Measurements from ENCODE around the gene ZNF236.
"Not testable (repeated sequence)": the region's sequence is repeated elsewhere in the genome, so short reads cannot be mapped to it uniquely, and the experiment has no call there.

Gene ZNF236

GRCh38 chr18:76985156-76985950 lies 163.0 kb downstream of the ZNF236 start:
- in situ Hi-C loops (cut with MboI; ENCODE audit: low sequenced_read_pairs), result no loop called here

GRCh38 chr18:76985951-76986236 lies 163.5 kb downstream of the ZNF236 start:
- in situ Hi-C loops (cut with MboI; ENCODE audit: low sequenced_read_pairs), result no loop called here

- in situ Hi-C loops (cut with MboI; ENCODE audit: low sequenced_read_pairs), result no loop called here
Measured at GRCh38 chr18:76986406-76986805, 164.0 kb downstream of the ZNF236 start.

- in situ Hi-C loops (cut with MboI; ENCODE audit: low sequenced_read_pairs), result no loop called here
Measured at GRCh38 chr18:76988031-76988826, 165.9 kb downstream of the ZNF236 start.

DNA sequence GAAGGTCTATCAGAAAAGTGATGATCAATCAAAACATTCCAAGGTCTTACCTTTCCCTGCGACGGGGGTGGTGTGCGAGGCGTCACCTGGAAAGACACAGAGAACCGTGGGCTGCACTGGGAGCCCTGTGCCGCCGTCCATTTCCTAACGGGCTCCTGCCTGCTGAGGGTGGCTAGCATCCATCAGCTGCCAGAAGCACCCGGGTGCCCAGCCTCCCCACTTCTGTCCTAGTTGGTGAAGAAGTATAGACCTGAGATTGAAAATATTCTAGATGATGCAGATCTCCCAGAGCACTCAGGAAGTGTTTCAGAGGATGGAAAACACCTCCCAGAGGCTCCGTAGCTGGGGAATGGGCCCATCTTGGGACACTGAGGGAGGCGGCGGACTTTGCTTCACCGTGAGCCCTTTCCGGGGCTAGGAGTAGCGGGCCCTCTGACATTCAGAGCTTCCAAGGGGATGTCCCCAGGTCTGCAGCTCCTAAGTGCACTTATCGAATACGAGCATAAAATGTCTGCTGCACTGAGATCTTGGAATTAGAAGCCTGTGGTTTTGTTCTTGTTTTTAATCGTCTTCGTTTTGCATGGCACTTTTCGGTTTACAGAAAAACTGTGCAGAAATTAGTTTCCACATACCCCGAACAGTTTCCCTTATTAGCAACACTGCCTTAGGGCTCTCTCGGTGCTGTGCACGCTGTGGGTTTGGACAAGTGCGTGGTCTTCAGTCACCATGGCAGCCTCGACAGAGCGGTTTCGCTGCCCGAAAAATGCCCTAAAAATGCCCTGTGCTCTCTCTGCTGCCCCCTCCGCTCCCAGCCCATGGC lies 166.7 kb downstream of the ZNF236 start:
- in situ Hi-C loops (cut with MboI; ENCODE audit: low sequenced_read_pairs), result no loop called here

DNA sequence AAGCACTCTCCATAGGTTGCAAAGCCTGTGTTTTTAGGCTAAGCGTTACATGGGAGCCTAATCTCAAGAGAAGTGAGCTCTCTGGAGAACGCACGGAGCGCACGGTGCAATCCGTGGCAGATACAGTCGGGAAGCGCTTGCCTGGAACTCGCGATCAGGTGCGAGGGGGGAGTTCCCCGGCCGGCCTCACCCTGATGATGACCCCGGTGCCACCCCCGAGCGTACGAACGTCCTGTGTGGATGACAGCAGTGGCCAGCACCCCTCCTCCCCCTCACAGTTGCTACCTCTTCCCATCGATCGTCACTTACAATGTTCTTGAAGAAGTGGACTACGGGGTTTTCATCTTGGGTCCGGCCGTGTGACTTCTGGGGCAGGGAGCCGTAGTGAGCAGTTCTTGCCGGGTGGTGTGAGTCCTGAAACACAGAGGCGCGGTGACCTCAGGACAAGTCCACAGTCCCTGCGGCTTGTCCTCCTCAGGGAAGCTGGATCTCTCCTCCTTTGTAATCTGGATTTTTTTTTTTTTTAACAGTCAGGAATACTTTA lies 167.4 kb downstream of the ZNF236 start:
- in situ Hi-C loops (cut with MboI; ENCODE audit: low sequenced_read_pairs), result no loop called here

DNA sequence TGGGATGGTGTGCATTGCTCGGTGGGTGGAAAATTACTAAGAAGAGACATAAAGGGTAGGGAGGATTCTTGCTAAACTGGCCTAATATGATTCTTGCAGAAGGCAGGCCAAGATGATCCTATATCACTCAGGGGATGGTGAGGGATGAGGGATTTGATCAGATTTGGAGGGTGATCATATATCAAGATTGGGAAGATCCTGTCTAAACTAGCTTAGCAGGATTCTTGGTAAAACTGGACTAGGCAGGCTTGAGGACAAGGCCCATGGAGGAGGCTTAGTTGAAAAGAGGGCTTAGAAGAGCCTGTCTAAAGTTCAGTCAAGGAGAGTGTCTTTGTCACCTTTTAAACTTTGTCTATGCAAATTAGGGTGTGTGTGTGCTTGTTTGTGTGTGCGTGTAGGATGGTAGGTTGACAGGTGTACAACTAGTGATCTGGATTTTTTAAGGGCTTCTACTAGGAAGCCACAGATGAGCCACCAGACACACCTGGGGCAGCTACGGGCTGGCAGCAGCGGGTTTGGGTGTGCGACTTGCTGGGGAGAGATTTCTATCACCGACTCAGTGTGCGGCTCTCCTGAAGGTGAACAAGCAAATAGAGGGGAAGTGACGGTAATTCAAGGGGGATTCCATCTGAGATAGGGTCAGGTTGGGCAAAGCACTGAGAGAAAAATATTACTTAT lies 168.1 kb downstream of the ZNF236 start:
- in situ Hi-C loops (cut with MboI; ENCODE audit: low sequenced_read_pairs), result not testable (repeated sequence)

DNA sequence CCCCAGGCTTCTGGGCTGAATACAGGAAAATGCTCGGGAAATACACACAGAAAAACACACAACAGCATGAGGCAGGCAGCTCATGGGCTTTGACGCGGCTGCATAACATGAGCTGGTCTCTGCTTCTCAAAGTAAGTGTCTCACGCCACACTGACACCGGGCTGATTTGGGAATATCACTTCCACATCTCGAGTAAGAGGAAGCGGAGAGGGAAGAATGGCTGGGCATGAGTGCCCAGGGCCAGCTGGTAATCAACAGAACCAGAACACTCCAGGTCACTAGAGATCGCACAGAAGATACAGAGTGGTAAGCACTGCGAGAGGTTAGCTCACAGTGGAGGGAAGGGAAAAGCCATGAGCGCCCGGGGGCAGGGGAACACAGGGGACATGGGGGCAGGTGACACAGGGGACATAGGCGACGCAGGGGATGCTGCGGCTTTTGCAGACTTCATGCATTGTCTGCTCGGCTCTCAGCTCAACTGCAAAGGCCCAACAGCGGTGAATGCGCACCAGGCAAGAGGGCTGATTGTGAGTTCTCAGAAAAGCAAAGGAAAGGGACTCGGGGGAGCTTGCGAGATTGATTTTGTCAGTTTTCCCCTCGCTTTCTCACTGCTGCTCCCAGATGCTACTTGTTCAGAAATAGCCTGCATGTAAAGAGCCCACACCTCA lies 168.8 kb downstream of the ZNF236 start:
- in situ Hi-C loops (cut with MboI; ENCODE audit: low sequenced_read_pairs), result no loop called here

DNA sequence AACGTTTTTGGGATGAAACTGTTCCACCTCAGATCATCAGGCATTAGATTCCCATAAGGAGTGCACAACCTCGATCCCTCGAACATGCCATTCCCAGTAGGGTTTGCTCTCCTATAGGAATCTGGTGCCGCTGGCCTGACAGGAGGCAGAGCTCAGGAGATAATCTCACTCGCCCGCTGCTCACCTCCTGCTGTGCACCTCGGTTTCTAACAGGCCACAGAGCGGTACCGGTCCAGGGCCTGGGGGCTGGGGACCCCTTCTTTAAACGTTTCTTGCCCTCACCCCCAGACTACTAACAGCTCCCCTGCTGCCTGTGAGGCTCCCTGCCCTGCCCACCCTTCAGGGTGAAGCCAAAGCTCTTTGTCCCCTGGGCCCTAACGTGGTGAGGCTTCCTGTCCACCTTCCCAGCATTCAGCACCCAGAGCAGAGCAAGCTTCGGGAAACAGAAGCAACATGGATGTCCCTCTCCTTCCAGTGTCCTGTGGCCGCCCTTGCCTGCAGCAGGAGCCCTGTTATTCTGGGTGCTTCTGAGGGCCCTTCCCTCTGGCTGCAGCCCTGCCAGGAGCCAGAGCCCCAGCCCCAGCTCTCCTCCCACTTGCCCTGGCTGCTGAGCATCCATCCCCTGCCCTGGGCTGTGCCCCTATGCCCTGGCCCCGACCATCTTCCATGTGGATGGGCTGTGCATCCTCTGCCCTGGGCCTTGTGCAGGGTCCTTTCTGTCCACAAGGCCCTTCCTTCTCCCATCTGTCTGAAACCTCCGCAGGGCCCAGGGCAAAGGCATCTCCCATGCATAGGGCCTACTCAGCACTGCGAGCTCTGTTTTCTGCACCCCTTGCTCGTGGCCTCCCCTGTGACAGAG lies 170.1 kb downstream of the ZNF236 start:
- in situ Hi-C loops (cut with MboI; ENCODE audit: low sequenced_read_pairs), result no loop called here

DNA sequence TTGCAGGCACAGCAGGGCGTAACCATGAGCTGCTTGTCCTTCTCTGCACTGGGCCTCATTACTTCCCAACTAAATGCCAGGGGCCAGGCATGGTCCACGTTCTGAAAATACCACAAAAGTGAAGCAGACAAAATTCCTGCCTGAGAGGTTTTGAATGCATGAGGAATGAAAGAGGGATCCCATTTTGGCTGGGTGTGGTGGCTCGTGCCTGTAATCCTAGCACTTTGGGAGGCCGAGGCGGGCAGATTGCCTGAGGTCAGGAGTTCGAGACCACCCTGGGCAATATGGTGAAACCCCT lies 170.7 kb downstream of the ZNF236 start:
- in situ Hi-C loops (cut with MboI; ENCODE audit: low sequenced_read_pairs), result no loop called here

DNA sequence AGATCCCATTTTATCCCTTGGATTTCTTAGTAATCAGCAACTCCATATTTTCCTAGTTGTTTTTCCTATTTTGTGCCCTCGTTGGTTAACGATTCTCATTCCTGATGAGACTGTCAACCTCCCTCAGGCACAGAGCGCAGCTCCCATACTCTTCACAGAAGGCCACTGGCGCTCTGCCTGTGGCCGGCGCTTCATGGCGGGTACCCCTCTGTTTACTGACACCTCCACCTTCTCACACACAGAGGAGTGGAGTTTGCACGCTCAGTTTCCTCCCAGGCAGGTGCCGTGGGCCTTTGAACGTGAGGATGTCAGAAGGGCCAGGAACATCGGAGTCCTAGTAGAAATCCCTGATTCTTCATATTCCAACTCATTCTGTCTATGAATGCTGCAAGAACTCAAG lies 171.2 kb downstream of the ZNF236 start:
- in situ Hi-C loops (cut with MboI; ENCODE audit: low sequenced_read_pairs), result no loop called here

DNA sequence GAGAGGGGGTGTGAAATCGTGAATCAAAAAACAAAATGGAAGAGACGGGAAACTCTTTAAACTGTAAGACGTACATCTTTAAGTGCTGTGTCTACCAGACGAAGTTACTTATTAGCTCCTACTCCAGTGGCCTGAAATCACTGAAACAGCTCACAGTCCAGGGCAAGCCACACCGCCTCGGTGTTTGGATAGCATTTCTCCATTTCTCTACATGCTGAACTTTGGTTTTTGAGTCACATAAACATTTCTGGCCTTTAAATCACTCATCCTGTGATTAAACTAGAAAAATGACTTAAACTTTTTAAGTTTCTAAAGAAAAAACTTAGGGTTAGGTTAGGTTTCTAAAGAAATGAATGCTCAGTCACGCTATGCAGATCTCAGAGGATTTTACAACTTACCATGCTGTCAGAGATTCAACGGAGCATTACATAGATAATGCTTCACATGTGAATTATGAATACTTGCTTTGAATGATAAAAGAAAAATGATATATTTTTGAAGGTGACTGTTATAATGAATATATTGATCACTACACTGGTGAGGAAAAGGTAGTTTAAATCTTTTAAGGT lies 171.8 kb downstream of the ZNF236 start:
- in situ Hi-C loops (cut with MboI; ENCODE audit: low sequenced_read_pairs), result no loop called here

GRCh38 chr18:76995896-76996295 lies 173.5 kb downstream of the ZNF236 start:
- in situ Hi-C loops (cut with MboI; ENCODE audit: low sequenced_read_pairs), result no loop called here

DNA sequence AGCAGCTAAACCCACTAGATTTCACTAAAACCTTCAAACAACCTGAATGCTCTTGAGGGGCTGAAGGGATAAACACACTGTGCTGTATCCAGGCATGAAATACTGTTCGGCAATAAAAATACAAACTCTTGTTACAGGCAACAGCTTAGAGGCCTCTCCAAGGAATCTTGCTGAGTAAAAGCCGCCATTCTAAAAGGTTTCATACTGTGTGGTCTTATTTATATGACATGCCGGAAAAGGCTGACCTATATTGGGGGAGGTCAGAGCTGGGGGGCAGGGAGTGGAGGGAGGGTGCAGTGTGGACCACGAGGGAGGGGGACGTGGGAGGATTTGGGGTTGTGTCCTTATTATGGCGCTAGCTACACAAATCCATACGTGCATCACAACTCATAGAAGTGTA lies 174.1 kb downstream of the ZNF236 start:
- in situ Hi-C loops (cut with MboI; ENCODE audit: low sequenced_read_pairs), result no loop called here

DNA sequence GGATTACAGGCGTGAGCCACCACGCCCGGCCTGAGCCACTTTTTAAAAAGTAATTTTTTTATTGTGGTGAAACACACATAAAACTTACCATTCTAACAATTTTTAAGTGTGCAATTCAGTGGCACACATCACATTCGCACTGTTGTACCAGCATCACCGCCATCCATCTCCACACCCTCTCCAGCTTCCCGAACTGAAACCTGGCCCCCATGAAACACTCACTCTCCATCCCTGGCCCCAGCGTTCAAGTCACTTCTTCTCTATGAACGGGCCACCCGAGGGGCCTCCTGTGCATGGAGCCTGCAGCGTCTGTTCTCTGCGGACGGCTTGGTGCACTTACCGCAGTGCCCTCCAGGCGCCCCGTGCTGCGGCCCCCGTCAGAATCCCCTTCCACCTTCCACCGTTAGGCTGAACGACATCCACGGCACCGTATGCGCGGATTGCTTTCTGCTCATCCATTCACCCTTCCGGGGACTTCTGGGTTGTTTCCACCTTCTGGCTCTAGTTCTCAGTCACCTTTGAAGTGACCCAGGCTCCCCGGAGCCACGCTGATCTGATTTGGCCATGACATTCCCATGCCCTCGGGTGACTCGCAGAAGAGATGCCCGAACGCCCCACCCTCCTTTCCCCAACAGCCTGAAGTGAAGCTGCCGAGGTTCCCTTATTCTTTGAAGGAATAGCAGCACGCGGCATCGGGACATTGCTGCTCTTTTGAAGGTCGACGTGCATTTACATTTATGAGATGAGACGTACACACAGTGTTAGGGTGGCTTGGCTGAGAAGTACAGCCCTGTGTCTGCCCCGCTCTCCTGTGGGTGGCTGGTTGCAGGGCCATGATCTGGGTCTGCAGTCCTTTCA lies 175.8 kb downstream of the ZNF236 start:
- in situ Hi-C loops (cut with MboI; ENCODE audit: low sequenced_read_pairs), result no loop called here

GRCh38 chr18:76999077-76999476 lies 176.7 kb downstream of the ZNF236 start:
- in situ Hi-C loops (cut with MboI; ENCODE audit: low sequenced_read_pairs), result no loop called here

DNA sequence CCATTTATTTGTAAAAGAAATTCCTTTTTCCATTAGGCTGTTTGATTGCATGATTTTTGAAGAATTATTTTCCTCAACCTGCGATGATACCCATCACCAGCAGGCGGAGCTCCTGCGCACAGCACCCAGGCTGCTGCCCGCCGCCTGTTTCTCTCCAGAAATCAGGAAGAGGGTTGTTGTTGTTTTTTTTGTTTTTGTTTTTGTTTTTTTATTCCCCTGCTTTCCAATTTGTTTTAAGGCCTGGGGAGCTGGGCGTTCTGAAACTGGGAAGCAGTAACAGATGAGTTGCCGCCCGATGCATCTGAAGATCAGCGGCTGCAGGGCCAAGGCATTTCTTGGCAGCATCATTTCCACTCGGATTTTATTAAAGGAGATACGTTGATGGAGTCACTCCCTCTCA lies 178.2 kb downstream of the ZNF236 start:
- in situ Hi-C loops (cut with MboI; ENCODE audit: low sequenced_read_pairs), result loop anchor here (5.0 kb wide), 1 partner anchor 52 kb away; no protein-coding TSS in a partner anchor

- in situ Hi-C loops (cut with MboI; ENCODE audit: low sequenced_read_pairs), result loop anchor here (5.0 kb wide), 1 partner anchor 51 kb away; no protein-coding TSS in a partner anchor
Measured at GRCh38 chr18:77001041-77001440, 178.7 kb downstream of the ZNF236 start.
